ENCODE results near the gene SNX4.
"Not testable (repeated sequence)": the region's sequence is repeated elsewhere in the genome, so short reads cannot be mapped to it uniquely, and the experiment has no call there.

Gene SNX4

GRCh38 chr3:125519678-125520562 lies at the start of gene SNX4:
TSS of gene SNX4 (minus strand) at chr3:125520202. CDS start at chr3:125520172, 30 bp downstream.
- peak; percentile 90 for DNase-seq (ENCODE audit: low spot score)

GRCh38 chr3:125556314-125556713 lies 36.3 kb upstream of the SNX4 start:
- no peak for DNase-seq (ENCODE audit: low spot score)

GRCh38 chr3:125552401-125552800 lies 32.4 kb upstream of the SNX4 start:
- DNase-seq (ENCODE audit: low spot score), result no peak

GRCh38 chr3:125528920-125529319 lies 8.9 kb upstream of the SNX4 start:
- no peak for DNase-seq (ENCODE audit: low spot score)

DNA sequence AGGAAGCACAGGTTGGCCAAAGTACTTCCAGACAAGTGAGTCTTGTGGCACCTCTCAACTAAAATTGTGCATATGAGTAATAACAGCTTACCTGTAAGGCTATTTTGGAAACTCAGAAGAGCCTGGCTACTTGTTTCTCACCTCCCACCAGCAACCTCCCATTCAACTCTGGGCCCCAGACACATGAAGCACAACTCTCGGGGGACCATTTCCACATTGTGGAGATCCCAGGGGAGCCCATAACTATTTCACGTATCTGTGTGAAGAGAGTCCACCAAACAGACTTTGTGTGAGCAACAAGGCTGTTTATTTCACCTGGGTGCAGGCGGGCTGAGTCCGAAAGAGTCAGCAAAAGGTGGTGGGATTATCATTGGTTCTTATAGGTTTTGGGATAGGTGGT lies 5.2 kb upstream of the SNX4 start:
- no peak for DNase-seq (ENCODE audit: low spot score)

- not testable (repeated sequence) for DNase-seq (ENCODE audit: low spot score)
Measured at GRCh38 chr3:125520563-125520919, 539 bp upstream of the SNX4 start.

DNA sequence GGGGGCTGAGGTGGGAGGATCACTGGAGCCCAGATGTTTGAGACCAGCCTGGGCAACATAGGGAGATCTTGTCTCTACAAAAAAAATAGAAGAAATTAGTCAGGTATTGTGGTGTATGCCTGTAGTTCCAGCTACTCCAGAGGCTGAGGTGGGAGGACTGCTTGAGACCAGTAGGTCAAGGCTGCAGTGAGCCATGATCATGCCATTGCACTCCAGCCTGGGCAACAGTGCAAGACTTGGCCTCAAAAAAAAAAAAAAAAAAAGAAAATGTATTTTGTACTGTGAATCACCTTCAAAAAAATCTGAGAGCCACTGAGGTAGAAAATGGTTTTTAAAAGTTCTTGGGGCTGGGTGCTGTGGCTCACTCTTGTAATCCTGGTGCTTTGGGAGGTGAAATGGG lies 4.6 kb downstream of the SNX4 start:
- DNase-seq (ENCODE audit: low spot score), result no peak

DNA sequence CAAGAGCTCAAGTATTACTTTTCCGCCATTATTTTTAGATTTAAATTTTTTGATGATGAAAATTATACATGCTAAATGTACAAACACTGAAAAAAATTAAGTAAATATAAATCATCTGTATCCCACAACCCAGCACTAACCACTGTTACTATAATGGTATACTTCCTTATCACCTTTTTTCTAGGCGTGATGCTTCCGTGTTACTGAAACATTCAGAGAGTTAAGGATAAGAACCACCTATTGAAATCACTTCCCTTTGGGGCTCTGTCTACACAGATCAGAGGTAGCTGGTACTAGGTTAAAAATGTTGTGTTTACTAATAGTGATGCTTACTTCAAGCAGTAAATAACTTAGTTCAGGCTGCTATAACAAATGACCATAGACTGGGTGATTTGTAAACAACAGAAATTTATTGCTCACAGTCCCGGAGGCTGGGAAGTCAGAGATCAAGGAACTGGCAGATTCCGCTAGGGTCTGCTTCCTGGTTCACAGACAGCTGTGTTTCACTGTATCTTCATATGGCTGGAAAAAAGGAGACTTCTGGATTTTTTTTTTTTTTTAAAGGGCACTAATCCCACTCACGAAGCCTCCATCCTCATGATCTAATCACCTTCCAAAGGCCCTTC lies 6.4 kb downstream of the SNX4 start:
- DNase-seq (ENCODE audit: low spot score), result no peak

DNA sequence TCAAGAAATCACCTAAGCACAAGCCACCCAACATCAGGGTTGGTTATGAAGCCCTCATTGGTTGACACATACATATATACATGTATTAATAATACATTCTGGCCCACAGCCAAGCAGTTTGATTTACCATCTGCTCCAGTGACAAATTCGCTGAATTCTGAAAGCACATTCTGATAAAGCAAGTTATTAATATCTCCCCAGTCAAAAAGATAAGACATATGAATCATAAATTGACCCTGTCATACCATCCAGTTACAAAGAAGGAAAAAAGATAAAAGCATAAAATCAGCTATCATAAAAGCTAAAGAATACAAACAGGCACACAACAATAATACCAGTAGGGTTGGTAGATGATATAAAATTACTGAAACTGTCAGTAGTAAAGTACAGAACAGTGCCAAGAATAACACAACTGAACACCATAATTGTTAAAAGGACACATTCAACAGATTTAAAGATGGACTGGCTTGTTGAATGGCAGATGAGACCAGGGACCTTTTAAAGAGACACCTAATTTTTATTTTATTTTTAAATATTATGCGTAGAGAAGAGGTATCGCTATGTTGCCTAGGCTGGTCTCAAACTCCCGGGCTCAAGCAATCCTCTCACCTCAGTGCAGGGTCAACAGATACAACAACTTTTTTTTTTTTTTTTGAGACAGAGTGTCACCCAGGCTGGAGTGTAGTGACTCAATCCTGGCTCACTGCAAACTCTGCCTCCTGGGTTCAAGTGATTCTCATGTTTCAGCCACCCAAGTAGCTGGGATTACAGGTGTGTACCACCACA lies 7.7 kb downstream of the SNX4 start:
- DNase-seq (ENCODE audit: low spot score), result no peak

DNA sequence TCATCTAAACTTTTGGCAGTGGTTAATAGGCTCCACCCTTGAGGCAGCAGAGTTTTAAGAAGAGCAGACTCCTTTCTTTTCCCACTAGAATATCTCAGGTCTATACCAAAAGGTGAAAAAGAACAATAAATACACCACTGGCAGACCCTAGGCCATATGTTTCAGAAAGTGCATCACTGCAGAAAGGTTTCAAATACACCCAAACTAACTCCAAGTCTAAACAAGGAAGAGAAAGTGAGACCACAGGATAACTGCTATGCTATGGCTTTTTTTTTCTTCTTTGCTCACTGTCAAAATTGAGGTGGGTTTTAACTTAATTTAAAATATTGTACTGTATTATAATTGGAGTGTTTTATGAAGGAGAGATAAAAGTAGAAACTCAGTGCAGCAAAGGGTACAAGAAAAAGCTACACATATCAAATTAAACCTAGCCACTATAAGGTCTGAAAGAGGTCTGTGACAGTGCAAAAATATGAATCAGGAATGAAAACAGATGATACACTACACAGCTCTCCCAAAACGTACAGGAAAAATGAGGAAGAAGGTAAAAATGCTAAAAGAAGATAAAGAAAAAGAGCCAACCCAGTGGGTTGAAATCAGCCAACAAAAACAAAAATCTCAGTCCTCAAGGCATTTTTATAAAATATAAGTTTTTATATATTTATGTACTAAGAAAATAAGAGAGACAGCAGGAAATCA lies 8.4 kb downstream of the SNX4 start:
- no peak for DNase-seq (ENCODE audit: low spot score)

DNA sequence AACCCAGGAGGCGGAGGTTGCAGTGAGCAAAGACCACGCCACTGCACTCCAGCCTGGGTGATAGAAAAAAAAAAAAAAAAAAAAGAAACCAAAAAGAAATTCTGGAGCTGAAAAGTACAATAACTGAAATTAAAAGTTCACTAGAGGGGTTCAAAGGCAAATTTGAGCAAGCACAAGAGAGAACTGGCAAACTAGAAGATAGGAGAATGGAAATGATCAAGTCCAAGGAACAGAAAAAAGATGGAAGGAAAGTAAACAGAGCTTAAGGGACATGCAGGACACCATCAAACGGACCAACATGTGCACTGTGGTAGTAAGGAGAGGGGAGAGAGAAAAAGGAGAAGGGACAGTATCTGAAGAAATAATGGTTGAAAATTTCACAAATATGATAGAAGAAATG lies 12.9 kb downstream of the SNX4 start:
- no peak for DNase-seq (ENCODE audit: low spot score)

DNA sequence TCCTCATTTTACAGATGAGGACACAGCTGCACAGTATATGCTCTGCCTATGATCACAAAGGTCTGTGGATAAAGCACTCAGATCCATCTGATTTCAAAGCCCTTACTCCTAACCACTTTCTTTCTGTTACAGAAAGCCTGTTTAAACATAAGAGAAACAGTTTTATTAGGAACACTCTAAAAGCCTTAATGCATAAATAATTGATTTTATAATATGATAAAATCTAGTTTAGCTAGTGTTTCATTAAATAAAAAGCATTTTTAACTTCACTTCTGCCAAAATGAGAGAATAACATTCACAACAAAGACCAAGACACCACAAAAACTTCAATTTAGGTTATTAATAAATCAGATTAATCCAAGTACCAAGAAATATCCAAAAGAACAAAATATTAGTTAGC lies 21.4 kb downstream of the SNX4 start:
- DNase-seq (ENCODE audit: low spot score), result no peak

DNA sequence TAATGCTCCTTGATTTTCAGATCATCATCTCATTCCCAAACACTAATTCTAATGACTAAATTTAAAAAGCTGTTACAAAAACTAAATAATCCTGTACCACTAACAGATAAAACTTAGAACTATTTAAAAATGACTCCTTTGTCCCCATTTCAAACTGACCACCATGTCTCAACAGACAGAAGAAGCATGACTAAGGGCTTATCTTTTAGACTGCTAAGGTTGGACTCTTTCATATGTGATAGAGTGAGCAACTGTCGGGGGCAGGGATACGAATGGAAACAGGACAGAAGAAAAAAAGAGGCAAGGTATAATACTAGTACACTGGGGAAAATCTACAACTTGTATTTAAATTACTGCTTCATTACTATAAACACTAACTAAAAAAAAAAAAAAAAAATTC lies 23.3 kb downstream of the SNX4 start:
- no peak for DNase-seq (ENCODE audit: low spot score)

- DNase-seq (ENCODE audit: low spot score), result no peak
Measured at GRCh38 chr3:125482406-125482805, 37.6 kb downstream of the SNX4 start.

DNA sequence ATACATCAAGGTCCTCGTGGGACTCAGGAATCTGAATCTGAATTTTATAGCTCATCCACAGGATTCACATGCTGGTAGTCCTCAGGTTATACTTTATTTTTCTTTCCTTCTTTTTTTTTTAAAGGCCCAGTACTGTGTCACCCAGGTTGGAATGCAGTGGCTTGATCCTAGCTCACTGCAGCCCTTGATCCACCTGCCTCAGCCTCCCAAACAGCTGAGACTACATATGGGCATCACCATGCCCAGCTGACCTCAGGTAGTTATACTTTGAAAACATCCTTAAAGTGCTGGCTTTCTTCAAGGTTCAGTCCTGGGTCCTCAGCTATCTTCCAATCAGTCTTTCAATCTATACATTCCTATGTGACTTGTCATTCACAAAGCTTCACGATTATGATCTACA lies 38.2 kb downstream of the SNX4 start:
- DNase-seq (ENCODE audit: low spot score), result no peak

- DNase-seq (ENCODE audit: low spot score), result not testable (repeated sequence)
Measured at GRCh38 chr3:125481375-125481759, 38.6 kb downstream of the SNX4 start.

DNA sequence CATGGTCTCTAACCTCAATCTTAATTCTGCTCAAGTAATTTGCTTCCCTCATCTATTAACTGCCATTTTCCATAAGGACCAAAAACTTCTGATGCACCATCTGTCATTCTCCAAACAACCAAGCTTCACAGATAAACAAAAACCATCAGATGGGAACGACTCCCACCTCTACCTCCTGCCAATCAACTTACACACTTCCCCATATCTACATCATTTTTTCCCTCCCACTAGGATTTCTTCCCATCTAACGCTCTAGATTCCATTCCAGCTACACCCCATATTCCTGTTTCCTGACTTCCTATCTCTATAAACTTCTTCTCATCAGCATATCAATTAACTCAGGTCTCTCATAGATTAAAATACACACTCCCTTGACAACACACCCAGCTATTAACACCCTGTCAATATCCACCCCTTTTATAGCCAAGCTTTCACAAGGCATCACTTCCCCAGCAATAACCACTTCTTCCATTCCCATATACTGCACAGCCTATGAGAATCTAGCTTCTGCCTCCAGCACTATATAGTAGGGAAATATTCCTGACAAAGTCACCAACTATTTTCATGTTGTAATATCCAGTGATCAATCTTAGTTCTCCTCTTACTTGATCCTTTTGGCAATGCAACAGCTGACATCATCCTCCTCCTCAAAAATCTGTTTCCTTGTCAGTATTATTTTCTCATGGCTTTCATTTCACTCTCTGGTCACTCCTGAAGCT lies 39.2 kb downstream of the SNX4 start:
- no peak for DNase-seq (ENCODE audit: low spot score)

DNA sequence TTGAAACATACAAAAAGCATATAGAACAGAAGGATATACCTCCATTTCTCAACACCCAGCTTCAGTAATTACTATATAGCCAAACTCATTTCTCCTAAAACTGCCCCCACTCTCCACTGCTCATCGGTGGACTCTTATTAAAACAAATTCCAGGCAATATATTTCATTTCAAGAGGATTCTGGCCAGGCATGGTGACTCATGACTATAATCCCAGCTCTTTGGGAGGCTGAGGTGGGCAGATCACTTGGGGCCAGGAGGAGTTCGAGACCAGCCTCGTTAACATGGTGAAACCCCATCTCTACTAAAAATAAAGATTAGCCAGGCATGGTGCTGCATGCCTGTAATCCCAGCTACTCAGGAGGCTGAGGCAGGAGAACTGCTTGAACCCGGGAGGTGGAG lies 40.9 kb downstream of the SNX4 start:
- no peak for DNase-seq (ENCODE audit: low spot score)

- DNase-seq (ENCODE audit: low spot score), result no peak
Measured at GRCh38 chr3:125478326-125478725, 41.7 kb downstream of the SNX4 start.

DNA sequence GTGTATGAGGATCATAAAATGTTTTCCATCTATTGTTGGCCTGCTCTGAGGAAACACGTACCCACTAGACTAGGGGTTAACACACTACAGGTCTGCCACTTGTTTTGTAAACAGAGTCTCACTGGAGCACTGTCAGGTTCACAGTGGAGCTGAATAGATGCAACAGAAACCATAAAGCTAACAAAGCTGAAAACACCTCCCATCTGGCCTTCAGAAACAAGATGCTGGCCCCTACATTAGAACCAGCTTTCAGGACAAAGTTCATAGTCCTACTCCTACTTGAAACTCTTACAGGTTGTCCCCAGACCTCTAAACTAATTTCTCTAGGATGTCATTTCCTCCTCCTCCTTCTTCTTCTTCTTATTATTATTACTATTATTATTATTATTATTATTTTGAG lies 42.3 kb downstream of the SNX4 start:
- no peak for DNase-seq (ENCODE audit: low spot score)

DNA sequence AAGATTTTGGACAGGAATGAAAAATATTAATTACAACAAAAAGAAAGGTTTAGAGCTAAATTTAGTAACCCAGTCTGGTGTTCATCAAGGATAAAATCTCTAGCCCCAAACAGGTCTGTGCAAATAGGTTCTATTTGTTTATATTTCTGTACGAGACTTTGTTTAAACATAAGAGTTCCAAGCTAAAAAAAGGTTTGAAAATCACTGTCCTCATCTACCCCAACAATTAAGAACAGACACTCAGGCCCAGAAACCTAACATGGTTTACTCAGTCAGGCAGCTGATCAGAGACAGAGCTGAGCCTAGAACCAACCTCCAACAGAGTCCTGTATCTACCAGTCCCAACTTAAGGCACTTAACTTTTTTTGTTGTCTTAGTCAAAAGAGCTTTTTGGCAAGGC lies 49.3 kb downstream of the SNX4 start:
- DNase-seq (ENCODE audit: low spot score), result no peak
